ENCODE results near the gene SPATA31D3. TPM values are rescaled to one million over a fixed set of nuclear protein-coding genes. Genes with fewer than 3 reads are reported as not detected.
"Not testable (repeated sequence)": the region's sequence is repeated elsewhere in the genome, so short reads cannot be mapped to it uniquely, and the experiment has no call there.

SPATA31D3 gene
- total and polyA plus RNA-seq, 2 donors from 2014 or later = not detected

GRCh38 chr9:81912135-81912534 lies 31.2 kb upstream of the SPATA31D3 start:
- FAIRE-seq (no peak), DNase-seq (no peak)
- Histone ChIP-seq H3K9ac (ENCODE audit: low read length in 3 of 3) (no peak overlapping the region), H3K4me3 (ENCODE audit: low read length in 3 of 3) (no peak overlapping the region), H3K27ac (ENCODE audit: low read depth in 2 of 2, low read length in 2 of 2) (no peak overlapping the region), H3K9me3 (ENCODE audit: control insufficient read depth in 2 of 3, insufficient read depth in 1 of 3, low read length in 3 of 3) (no peaks in the 10 kb centered on the region), H3K36me3 (ENCODE audit: control insufficient read depth in 2 of 3, insufficient read depth in 3 of 3, low read length in 3 of 3) (no peaks in the 10 kb centered on the region), H3K27me3 (ENCODE audit: control insufficient read depth, insufficient read depth, low read length) (no peaks in the 10 kb centered on the region), H3K4me1 (ENCODE audit: control insufficient read depth in 2 of 3, insufficient read depth in 2 of 3, low read depth in 1 of 3, low read length in 3 of 3) (no peaks in the 10 kb centered on the region)
- TF ChIP-seq, protein P1, sequence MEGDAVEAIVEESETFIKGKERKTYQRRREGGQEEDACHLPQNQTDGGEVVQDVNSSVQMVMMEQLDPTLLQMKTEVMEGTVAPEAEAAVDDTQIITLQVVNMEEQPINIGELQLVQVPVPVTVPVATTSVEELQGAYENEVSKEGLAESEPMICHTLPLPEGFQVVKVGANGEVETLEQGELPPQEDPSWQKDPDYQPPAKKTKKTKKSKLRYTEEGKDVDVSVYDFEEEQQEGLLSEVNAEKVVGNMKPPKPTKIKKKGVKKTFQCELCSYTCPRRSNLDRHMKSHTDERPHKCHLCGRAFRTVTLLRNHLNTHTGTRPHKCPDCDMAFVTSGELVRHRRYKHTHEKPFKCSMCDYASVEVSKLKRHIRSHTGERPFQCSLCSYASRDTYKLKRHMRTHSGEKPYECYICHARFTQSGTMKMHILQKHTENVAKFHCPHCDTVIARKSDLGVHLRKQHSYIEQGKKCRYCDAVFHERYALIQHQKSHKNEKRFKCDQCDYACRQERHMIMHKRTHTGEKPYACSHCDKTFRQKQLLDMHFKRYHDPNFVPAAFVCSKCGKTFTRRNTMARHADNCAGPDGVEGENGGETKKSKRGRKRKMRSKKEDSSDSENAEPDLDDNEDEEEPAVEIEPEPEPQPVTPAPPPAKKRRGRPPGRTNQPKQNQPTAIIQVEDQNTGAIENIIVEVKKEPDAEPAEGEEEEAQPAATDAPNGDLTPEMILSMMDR (IDR thresholded peaks at IDR 0.05; ENCODE audit: borderline replicate concordance, extremely low read depth, insufficient read depth) = no peak
- intact Hi-C loops (cut with DNase I) = no loop called here

DNA sequence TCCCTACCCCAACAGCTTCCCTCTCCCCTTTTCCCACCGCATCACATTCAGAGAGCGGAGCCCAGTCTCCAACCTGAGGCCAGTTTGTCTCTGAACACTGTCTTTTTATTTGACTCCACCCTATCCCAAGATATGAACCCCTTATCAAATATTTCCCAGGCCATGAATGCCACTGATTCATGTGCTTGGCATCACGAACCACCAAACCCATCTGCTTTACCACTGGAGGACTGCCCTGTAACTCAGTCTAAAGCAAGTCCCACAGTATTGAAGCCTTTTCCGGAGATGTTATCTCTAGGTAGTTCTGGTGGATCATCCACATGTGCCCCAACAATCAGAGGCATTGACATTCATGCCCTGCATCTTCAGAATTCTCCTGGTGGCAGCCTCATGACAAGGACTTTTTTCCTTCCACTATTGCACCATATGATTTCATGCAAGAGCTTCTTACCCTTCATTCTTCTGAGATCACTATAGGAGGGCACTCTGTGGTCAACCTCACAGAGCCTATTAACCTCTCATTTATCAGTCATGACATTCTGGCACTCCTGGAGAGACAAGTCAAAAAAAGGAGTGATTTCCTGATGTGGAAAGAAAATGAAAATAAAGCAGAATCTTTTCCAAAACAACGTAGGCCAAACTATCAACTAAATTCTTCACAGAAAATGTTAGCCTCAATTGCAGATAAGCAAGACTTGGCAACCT lies 27.3 kb upstream of the SPATA31D3 start:
- H3K36me3 ChIP-seq (ENCODE audit: control insufficient read depth in 2 of 3, insufficient read depth in 3 of 3, low read length in 3 of 3) = no peaks in the 10 kb centered on the region
- H3K4me3 ChIP-seq (ENCODE audit: low read length in 3 of 3) = no peak overlapping the region
- H3K27ac ChIP-seq (ENCODE audit: low read depth in 2 of 2, low read length in 2 of 2) = no peak overlapping the region
- TF ChIP-seq, protein P1 (IDR thresholded peaks at IDR 0.05; ENCODE audit: borderline replicate concordance, extremely low read depth, insufficient read depth) = no peak
- no peak overlapping the region for H3K9ac ChIP-seq (ENCODE audit: low read length in 3 of 3)
- intact Hi-C loops (cut with DNase I) = no loop called here
- FAIRE-seq (no peak), DNase-seq (no peak)
- no peaks in the 10 kb centered on the region for H3K4me1 ChIP-seq (ENCODE audit: control insufficient read depth in 2 of 3, insufficient read depth in 2 of 3, low read depth in 1 of 3, low read length in 3 of 3)
- no peaks in the 10 kb centered on the region for H3K9me3 ChIP-seq (ENCODE audit: control insufficient read depth in 2 of 3, insufficient read depth in 1 of 3, low read length in 3 of 3)
- H3K27me3 ChIP-seq (ENCODE audit: control insufficient read depth, insufficient read depth, low read length) = no peaks in the 10 kb centered on the region

- H3K4me1 ChIP-seq (ENCODE audit: control insufficient read depth in 2 of 3, insufficient read depth in 2 of 3, low read depth in 1 of 3, low read length in 3 of 3); FAIRE-seq; intact Hi-C loops (cut with DNase I); H3K9me3 ChIP-seq (ENCODE audit: control insufficient read depth in 2 of 3, insufficient read depth in 1 of 3, low read length in 3 of 3); H3K27ac ChIP-seq (ENCODE audit: low read depth in 2 of 2, low read length in 2 of 2); H3K27me3 ChIP-seq (ENCODE audit: control insufficient read depth, insufficient read depth, low read length); H3K4me3 ChIP-seq (ENCODE audit: low read length in 3 of 3); DNase-seq; H3K9ac ChIP-seq (ENCODE audit: low read length in 3 of 3); H3K36me3 ChIP-seq (ENCODE audit: control insufficient read depth in 2 of 3, insufficient read depth in 3 of 3, low read length in 3 of 3): not testable (repeated sequence)
Observed at GRCh38 chr9:81918507-81918906, 24.8 kb upstream of the SPATA31D3 start.

DNA sequence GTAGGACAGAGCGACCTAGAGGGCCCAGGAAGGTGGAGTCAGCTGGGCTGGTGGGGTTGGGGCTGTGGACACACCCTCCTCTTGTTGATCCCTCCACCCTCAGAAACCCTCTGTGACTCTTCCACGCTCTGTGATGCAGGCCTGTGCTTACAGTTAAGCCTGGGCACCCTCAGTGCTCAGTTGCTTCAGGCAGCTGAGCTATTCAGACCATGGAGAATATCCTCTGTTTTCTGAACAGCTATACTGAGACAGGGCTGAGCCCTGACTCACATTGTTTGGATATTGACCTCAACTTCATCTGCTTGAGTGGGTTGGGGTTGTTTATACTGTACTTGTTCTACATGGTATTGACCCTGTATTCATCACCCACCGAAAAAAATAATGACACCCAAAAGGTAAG lies 15.0 kb upstream of the SPATA31D3 start, which contains the start of gene SPATA31D4:
Gene SPATA31D4, plus strand, starts transcription at position 124 of the 400 bp plus-strand sequence. Its CDS starts 86 bp downstream, at position 210.
- FAIRE-seq; H3K36me3 ChIP-seq (ENCODE audit: control insufficient read depth in 2 of 3, insufficient read depth in 3 of 3, low read length in 3 of 3); H3K27ac ChIP-seq (ENCODE audit: low read depth in 2 of 2, low read length in 2 of 2); intact Hi-C loops (cut with DNase I); H3K9me3 ChIP-seq (ENCODE audit: control insufficient read depth in 2 of 3, insufficient read depth in 1 of 3, low read length in 3 of 3); H3K9ac ChIP-seq (ENCODE audit: low read length in 3 of 3); H3K4me3 ChIP-seq (ENCODE audit: low read length in 3 of 3); DNase-seq; H3K27me3 ChIP-seq (ENCODE audit: control insufficient read depth, insufficient read depth, low read length); H3K4me1 ChIP-seq (ENCODE audit: control insufficient read depth in 2 of 3, insufficient read depth in 2 of 3, low read depth in 1 of 3, low read length in 3 of 3): not testable (repeated sequence)

GRCh38 chr9:81930147-81930546 lies 13.2 kb upstream of the SPATA31D3 start:
- H3K27ac ChIP-seq (ENCODE audit: low read depth in 2 of 2, low read length in 2 of 2); intact Hi-C loops (cut with DNase I); H3K36me3 ChIP-seq (ENCODE audit: control insufficient read depth in 2 of 3, insufficient read depth in 3 of 3, low read length in 3 of 3); FAIRE-seq; DNase-seq; H3K4me1 ChIP-seq (ENCODE audit: control insufficient read depth in 2 of 3, insufficient read depth in 2 of 3, low read depth in 1 of 3, low read length in 3 of 3); H3K27me3 ChIP-seq (ENCODE audit: control insufficient read depth, insufficient read depth, low read length); H3K9me3 ChIP-seq (ENCODE audit: control insufficient read depth in 2 of 3, insufficient read depth in 1 of 3, low read length in 3 of 3); H3K9ac ChIP-seq (ENCODE audit: low read length in 3 of 3); H3K4me3 ChIP-seq (ENCODE audit: low read length in 3 of 3): not testable (repeated sequence)

DNA sequence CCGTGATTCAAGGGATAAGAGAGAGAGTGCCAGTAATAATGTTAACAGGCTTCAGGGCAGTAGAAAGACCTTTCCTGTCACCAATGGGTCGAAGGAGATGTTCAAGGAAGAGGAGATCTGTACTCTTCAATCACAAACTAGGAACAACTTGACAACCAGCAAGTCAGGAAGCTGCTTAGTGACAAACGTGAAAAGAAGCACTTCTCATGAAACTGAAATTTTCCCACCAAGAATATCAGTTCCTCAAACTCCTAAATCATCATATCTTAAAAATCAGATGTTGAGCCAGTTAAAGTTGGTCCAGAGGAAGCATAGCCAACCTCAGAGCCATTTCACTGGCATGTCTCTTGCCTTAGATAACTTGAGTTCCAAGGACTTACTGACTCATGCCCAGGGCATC lies 9.8 kb upstream of the SPATA31D3 start:
- intact Hi-C loops (cut with DNase I); FAIRE-seq: not testable (repeated sequence)

DNA sequence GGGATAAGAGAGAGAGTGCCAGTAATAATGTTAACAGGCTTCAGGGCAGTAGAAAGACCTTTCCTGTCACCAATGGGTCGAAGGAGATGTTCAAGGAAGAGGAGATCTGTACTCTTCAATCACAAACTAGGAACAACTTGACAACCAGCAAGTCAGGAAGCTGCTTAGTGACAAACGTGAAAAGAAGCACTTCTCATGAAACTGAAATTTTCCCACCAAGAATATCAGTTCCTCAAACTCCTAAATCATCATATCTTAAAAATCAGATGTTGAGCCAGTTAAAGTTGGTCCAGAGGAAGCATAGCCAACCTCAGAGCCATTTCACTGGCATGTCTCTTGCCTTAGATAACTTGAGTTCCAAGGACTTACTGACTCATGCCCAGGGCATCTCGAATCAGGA lies 5.3 kb downstream of the SPATA31D3 start:
- H3K27ac ChIP-seq (ENCODE audit: low read depth in 2 of 2, low read length in 2 of 2); H3K9ac ChIP-seq (ENCODE audit: low read length in 3 of 3); DNase-seq; FAIRE-seq; H3K9me3 ChIP-seq (ENCODE audit: control insufficient read depth in 2 of 3, insufficient read depth in 1 of 3, low read length in 3 of 3); intact Hi-C loops (cut with DNase I); H3K4me3 ChIP-seq (ENCODE audit: low read length in 3 of 3); H3K27me3 ChIP-seq (ENCODE audit: control insufficient read depth, insufficient read depth, low read length); H3K4me1 ChIP-seq (ENCODE audit: control insufficient read depth in 2 of 3, insufficient read depth in 2 of 3, low read depth in 1 of 3, low read length in 3 of 3); H3K36me3 ChIP-seq (ENCODE audit: control insufficient read depth in 2 of 3, insufficient read depth in 3 of 3, low read length in 3 of 3): not testable (repeated sequence)

More for the DNA sequence above, 9.8 kb upstream of the SPATA31D3 start:
- DNase-seq; H3K27ac ChIP-seq (ENCODE audit: low read depth in 2 of 2, low read length in 2 of 2); H3K4me1 ChIP-seq (ENCODE audit: control insufficient read depth in 2 of 3, insufficient read depth in 2 of 3, low read depth in 1 of 3, low read length in 3 of 3); H3K9me3 ChIP-seq (ENCODE audit: control insufficient read depth in 2 of 3, insufficient read depth in 1 of 3, low read length in 3 of 3); H3K27me3 ChIP-seq (ENCODE audit: control insufficient read depth, insufficient read depth, low read length); H3K9ac ChIP-seq (ENCODE audit: low read length in 3 of 3); H3K36me3 ChIP-seq (ENCODE audit: control insufficient read depth in 2 of 3, insufficient read depth in 3 of 3, low read length in 3 of 3); H3K4me3 ChIP-seq (ENCODE audit: low read length in 3 of 3): not testable (repeated sequence)

Measured in kidney (tissue), 14 donors.